Stimulated activated memory B cell treated with anti-CD40 and anti-IgM and Interleukin-4, amounts not matched to agents 10 μg/mL and 1 μg/mL and 100 μg/mL, for 72 hours (primary cell): ENCODE results near the gene SLC12A2.

Experiments used
- ATAC-seq: fragments of 150-1000 bp; cut with Tn5 transposase; 2 replicates; pipeline ENCODE4 v1.10.0; 2021
- H3K27ac Mint-ChIP-seq: one replicate; pipeline ENCODE4 v1.8.0; 2022; ENCODE audit warnings: mild to moderate bottlenecking, mixed read lengths
- H3K27me3 Mint-ChIP-seq: one replicate; pipeline ENCODE4 v1.8.0; 2022; ENCODE audit warnings: mixed read lengths
- H3K36me3 Mint-ChIP-seq: one replicate; pipeline ENCODE4 v1.8.0; 2022; ENCODE audit warnings: mixed read lengths
- H3K4me1 Mint-ChIP-seq: one replicate; pipeline ENCODE4 v1.8.0; 2022; ENCODE audit warnings: mixed read lengths
- H3K4me3 Mint-ChIP-seq: one replicate; pipeline ENCODE4 v1.8.0; 2022; ENCODE audit warnings: mild to moderate bottlenecking, moderate library complexity, mixed read lengths
- H3K9me3 Mint-ChIP-seq: one replicate; pipeline ENCODE4 v1.8.0; 2022; ENCODE audit warnings: mixed read lengths

SLC12A2 gene

GRCh38 chr5:128083033-128083810, at the start of gene SLC12A2:
TSS of gene SLC12A2 (plus strand) at chr5:128083766. CDS start at chr5:128083955, 189 bp downstream.
- Mint-ChIP-seq H3K36me3 (peaks cover 30% of the 10 kb centered on the region), H3K4me3 (peak within 1 kb of the TSS; percentile 90), H3K9me3 (no peaks in the 10 kb centered on the region), H3K27me3 (no peaks in the 10 kb centered on the region), H3K4me1 (peaks cover 67% of the 10 kb centered on the region), H3K27ac (peak within 1 kb of the TSS; percentile 94)
- ATAC-seq: peak; percentile 88

- peaks cover 24% of the 10 kb centered on the region for H3K4me1 Mint-ChIP-seq
- no peaks in the 10 kb centered on the region for H3K27me3 Mint-ChIP-seq
- H3K27ac Mint-ChIP-seq: no peak overlapping the region
- no peak overlapping the region for H3K4me3 Mint-ChIP-seq
- H3K36me3 Mint-ChIP-seq: peaks cover 54% of the 10 kb centered on the region
- H3K9me3 Mint-ChIP-seq: peaks cover 7% of the 10 kb centered on the region
- no peak for ATAC-seq
Observed at GRCh38 chr5:128035689-128036088, 47.9 kb upstream of the SLC12A2 start.

GRCh38 chr5:128036950-128037349, 46.6 kb upstream of the SLC12A2 start:
- H3K36me3 Mint-ChIP-seq: peaks cover 41% of the 10 kb centered on the region
- ATAC-seq: no peak
- no peaks in the 10 kb centered on the region for H3K27me3 Mint-ChIP-seq
- H3K4me3 Mint-ChIP-seq: no peak overlapping the region
- H3K9me3 Mint-ChIP-seq: peaks cover 7% of the 10 kb centered on the region
- no peak overlapping the region for H3K27ac Mint-ChIP-seq
- H3K4me1 Mint-ChIP-seq: peaks cover 24% of the 10 kb centered on the region

GRCh38 chr5:128038643-128039042, 44.9 kb upstream of the SLC12A2 start:
- Mint-ChIP-seq H3K36me3 (peaks cover 41% of the 10 kb centered on the region), H3K9me3 (peaks cover 3% of the 10 kb centered on the region), H3K4me1 (peaks cover 20% of the 10 kb centered on the region), H3K27ac (no peak overlapping the region), H3K27me3 (no peaks in the 10 kb centered on the region), H3K4me3 (no peak overlapping the region)
- ATAC-seq: no peak

GRCh38 chr5:128040927-128041326, 42.6 kb upstream of the SLC12A2 start:
- no peak for ATAC-seq
- H3K36me3 Mint-ChIP-seq: peaks cover 41% of the 10 kb centered on the region

GRCh38 chr5:128052780-128053179, 30.8 kb upstream of the SLC12A2 start:
- H3K27ac Mint-ChIP-seq: no peak overlapping the region
- peaks cover 60% of the 10 kb centered on the region for H3K36me3 Mint-ChIP-seq
- H3K9me3 Mint-ChIP-seq: peaks cover 6% of the 10 kb centered on the region
- H3K4me1 Mint-ChIP-seq: peaks cover 13% of the 10 kb centered on the region
- H3K27me3 Mint-ChIP-seq: no peaks in the 10 kb centered on the region
- no peak for ATAC-seq
- H3K4me3 Mint-ChIP-seq: no peak overlapping the region

More at GRCh38 chr5:128040927-128041326, 42.6 kb upstream of the SLC12A2 start:
- Mint-ChIP-seq H3K4me1 (peaks cover 9% of the 10 kb centered on the region), H3K27me3 (no peaks in the 10 kb centered on the region), H3K4me3 (no peak overlapping the region), H3K27ac (no peak overlapping the region), H3K9me3 (no peaks in the 10 kb centered on the region)

GRCh38 chr5:128053291-128053954, 30.1 kb upstream of the SLC12A2 start:
- H3K9me3 Mint-ChIP-seq: peaks cover 6% of the 10 kb centered on the region
- no peak overlapping the region for H3K27ac Mint-ChIP-seq
- no peak for ATAC-seq
- no peak overlapping the region for H3K4me3 Mint-ChIP-seq
- peaks cover 60% of the 10 kb centered on the region for H3K36me3 Mint-ChIP-seq
- H3K4me1 Mint-ChIP-seq: peaks cover 6% of the 10 kb centered on the region
- no peaks in the 10 kb centered on the region for H3K27me3 Mint-ChIP-seq

GRCh38 chr5:128060644-128061385, 22.8 kb upstream of the SLC12A2 start:
- no peaks in the 10 kb centered on the region for H3K9me3 Mint-ChIP-seq
- ATAC-seq: no peak

GRCh38 chr5:128062172-128062746, 21.3 kb upstream of the SLC12A2 start:
- Mint-ChIP-seq H3K9me3 (no peaks in the 10 kb centered on the region), H3K4me3 (no peak overlapping the region), H3K27me3 (no peaks in the 10 kb centered on the region), H3K27ac (no peak overlapping the region), H3K36me3 (peaks cover 30% of the 10 kb centered on the region), H3K4me1 (peaks cover 5% of the 10 kb centered on the region)
- ATAC-seq: no peak

More at GRCh38 chr5:128060644-128061385, 22.8 kb upstream of the SLC12A2 start:
- H3K27ac Mint-ChIP-seq: no peak overlapping the region
- H3K4me1 Mint-ChIP-seq: peaks cover 5% of the 10 kb centered on the region
- H3K36me3 Mint-ChIP-seq: peaks cover 38% of the 10 kb centered on the region
- H3K4me3 Mint-ChIP-seq: no peak overlapping the region
- H3K27me3 Mint-ChIP-seq: no peaks in the 10 kb centered on the region

- no peak for ATAC-seq
- no peaks in the 10 kb centered on the region for H3K36me3 Mint-ChIP-seq
- peaks cover 9% of the 10 kb centered on the region for H3K4me1 Mint-ChIP-seq
- no peaks in the 10 kb centered on the region for H3K27me3 Mint-ChIP-seq
- no peaks in the 10 kb centered on the region for H3K9me3 Mint-ChIP-seq
- no peak overlapping the region for H3K4me3 Mint-ChIP-seq
- H3K27ac Mint-ChIP-seq: no peak overlapping the region
Observed at GRCh38 chr5:128074171-128074570, 9.4 kb upstream of the SLC12A2 start.

- H3K36me3 Mint-ChIP-seq: peaks cover 2% of the 10 kb centered on the region
- no peaks in the 10 kb centered on the region for H3K27me3 Mint-ChIP-seq
- ATAC-seq: no peak
- H3K27ac Mint-ChIP-seq: no peak overlapping the region
- H3K4me1 Mint-ChIP-seq: peaks cover 16% of the 10 kb centered on the region
- H3K9me3 Mint-ChIP-seq: no peaks in the 10 kb centered on the region
- no peak overlapping the region for H3K4me3 Mint-ChIP-seq
Observed at GRCh38 chr5:128074953-128075352, 8.6 kb upstream of the SLC12A2 start.

GRCh38 chr5:128077526-128077925, 6.0 kb upstream of the SLC12A2 start:
- Mint-ChIP-seq H3K4me1 (peaks cover 39% of the 10 kb centered on the region), H3K36me3 (peaks cover 17% of the 10 kb centered on the region), H3K27ac (no peak overlapping the region), H3K4me3 (no peak overlapping the region), H3K27me3 (no peaks in the 10 kb centered on the region), H3K9me3 (no peaks in the 10 kb centered on the region)
- no peak for ATAC-seq

- H3K4me1 Mint-ChIP-seq: peaks cover 52% of the 10 kb centered on the region
- H3K4me3 Mint-ChIP-seq: peak overlapping the region; percentile 90
Observed at GRCh38 chr5:128081111-128081851, 2.3 kb upstream of the SLC12A2 start.

GRCh38 chr5:128082551-128083032, 974 bp upstream of the SLC12A2 start:
- Mint-ChIP-seq H3K27ac (peak overlapping the region; percentile 94), H3K4me3 (peak overlapping the region; percentile 90), H3K27me3 (no peaks in the 10 kb centered on the region), H3K4me1 (peaks cover 60% of the 10 kb centered on the region), H3K9me3 (no peaks in the 10 kb centered on the region), H3K36me3 (peaks cover 24% of the 10 kb centered on the region)
- ATAC-seq: peak; percentile 51

More at GRCh38 chr5:128081111-128081851, 2.3 kb upstream of the SLC12A2 start:
- Mint-ChIP-seq H3K27ac (peak overlapping the region; percentile 94), H3K9me3 (no peaks in the 10 kb centered on the region), H3K36me3 (peaks cover 17% of the 10 kb centered on the region), H3K27me3 (no peaks in the 10 kb centered on the region)
- ATAC-seq: no peak
